ENCODE results near the gene CDK11A. TPM values are rescaled to one million over a fixed set of nuclear protein-coding genes. Genes with fewer than 3 reads are reported as not detected.
"Not testable (repeated sequence)": the region's sequence is repeated elsewhere in the genome, so short reads cannot be mapped to it uniquely, and the experiment has no call there.

Gene CDK11A
- total RNA-seq, 1 donor from 2014 or later: 16.7 TPM

DNA sequence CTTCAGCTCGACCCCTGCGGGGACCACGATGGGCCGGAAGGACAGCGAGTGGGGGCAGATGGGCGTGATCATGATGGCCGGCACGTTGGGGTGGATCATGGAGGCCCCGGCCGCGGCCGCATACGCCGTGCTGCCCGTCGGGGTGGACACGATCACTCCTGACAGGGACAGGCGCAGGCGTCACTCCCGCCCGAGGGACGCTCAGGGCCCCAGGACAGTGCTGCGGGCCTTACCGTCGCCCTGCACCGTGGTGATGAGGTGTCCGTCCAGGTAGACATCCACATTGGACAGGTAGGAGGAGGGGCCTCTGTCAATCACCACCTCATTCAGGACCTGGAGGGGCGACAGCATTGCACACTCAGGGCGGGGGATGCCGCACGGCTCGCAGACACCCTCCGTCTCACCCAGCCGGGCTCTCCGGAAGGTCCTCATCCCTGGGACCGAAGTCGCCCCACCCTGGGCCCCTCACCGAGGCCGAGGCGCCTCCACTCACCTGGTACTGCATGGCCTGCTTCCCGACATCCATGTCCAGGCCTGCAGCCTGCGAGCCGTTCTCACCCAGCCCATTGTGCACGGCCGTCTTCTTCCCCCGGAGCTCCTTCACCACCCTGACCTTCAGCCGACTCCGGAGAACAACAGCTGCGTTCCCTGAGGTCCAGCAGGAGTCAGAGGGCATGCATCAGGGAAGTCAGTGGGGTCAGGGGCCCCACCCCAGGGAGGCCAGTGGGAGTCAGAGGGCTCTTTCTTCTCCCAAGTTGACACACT lies 30.1 kb upstream of the CDK11A start:
- no peak overlapping the region for H3K27ac ChIP-seq (ENCODE audit: low read depth, low read length)

DNA sequence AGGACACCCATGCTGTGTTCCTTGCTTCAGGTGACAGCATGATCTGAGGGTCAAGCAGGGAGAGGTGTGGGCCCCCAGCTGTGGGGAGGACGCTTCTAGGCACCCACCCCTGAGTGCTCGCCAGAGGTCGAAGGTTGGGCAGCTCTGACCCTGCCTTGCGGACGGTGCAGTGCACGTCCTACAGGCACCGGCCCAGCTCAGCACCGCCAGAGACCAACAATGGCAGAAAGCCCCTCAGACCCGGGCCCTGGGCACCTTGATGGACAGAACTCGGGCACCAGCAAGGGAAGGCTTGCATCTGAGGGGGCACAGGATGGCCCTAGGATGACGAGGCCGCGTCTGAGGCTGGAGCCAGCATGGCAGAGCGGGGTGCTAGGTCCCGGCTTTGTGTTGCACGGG lies 29.4 kb upstream of the CDK11A start:
- H3K4me1 ChIP-seq (ENCODE audit: control insufficient read depth in 3 of 3, insufficient read depth in 3 of 3, low read length in 3 of 3): peaks cover 1 to 12% (median 9%) of the 10 kb centered on the region in 3 donors
- H3K27ac ChIP-seq (ENCODE audit: low read depth, low read length): no peak overlapping the region
- no peaks in the 10 kb centered on the region for H3K27me3 ChIP-seq (ENCODE audit: control insufficient read depth in 3 of 3, insufficient read depth in 3 of 3, low read length in 3 of 3)
- H3K9ac ChIP-seq (ENCODE audit: low read depth in 1 of 3, low read length in 3 of 3): no peak overlapping the region
- H3K4me3 ChIP-seq (ENCODE audit: low read length in 3 of 3): no peak overlapping the region
- H3K9me3 ChIP-seq (ENCODE audit: control insufficient read depth in 3 of 3, low read length in 3 of 3): no peaks in the 10 kb centered on the region
- peaks cover 35 to 39% (median 36%) of the 10 kb centered on the region in 3 donors for H3K36me3 ChIP-seq (ENCODE audit: control insufficient read depth in 3 of 3, insufficient read depth in 3 of 3, low read length in 3 of 3)

More for the DNA sequence above, 30.1 kb upstream of the CDK11A start:
- no peak overlapping the region for H3K9ac ChIP-seq (ENCODE audit: low read depth in 1 of 3, low read length in 3 of 3)
- H3K9me3 ChIP-seq (ENCODE audit: control insufficient read depth in 3 of 3, low read length in 3 of 3): no peaks in the 10 kb centered on the region
- H3K4me1 ChIP-seq (ENCODE audit: control insufficient read depth in 3 of 3, insufficient read depth in 3 of 3, low read length in 3 of 3): peaks cover 8 to 19% (median 15%) of the 10 kb centered on the region in 3 donors
- no peaks in the 10 kb centered on the region for H3K27me3 ChIP-seq (ENCODE audit: control insufficient read depth in 3 of 3, insufficient read depth in 3 of 3, low read length in 3 of 3)
- H3K4me3 ChIP-seq (ENCODE audit: low read length in 3 of 3): no peak overlapping the region
- peaks cover 36 to 39% (median 38%) of the 10 kb centered on the region in 3 donors for H3K36me3 ChIP-seq (ENCODE audit: control insufficient read depth in 3 of 3, insufficient read depth in 3 of 3, low read length in 3 of 3)

DNA sequence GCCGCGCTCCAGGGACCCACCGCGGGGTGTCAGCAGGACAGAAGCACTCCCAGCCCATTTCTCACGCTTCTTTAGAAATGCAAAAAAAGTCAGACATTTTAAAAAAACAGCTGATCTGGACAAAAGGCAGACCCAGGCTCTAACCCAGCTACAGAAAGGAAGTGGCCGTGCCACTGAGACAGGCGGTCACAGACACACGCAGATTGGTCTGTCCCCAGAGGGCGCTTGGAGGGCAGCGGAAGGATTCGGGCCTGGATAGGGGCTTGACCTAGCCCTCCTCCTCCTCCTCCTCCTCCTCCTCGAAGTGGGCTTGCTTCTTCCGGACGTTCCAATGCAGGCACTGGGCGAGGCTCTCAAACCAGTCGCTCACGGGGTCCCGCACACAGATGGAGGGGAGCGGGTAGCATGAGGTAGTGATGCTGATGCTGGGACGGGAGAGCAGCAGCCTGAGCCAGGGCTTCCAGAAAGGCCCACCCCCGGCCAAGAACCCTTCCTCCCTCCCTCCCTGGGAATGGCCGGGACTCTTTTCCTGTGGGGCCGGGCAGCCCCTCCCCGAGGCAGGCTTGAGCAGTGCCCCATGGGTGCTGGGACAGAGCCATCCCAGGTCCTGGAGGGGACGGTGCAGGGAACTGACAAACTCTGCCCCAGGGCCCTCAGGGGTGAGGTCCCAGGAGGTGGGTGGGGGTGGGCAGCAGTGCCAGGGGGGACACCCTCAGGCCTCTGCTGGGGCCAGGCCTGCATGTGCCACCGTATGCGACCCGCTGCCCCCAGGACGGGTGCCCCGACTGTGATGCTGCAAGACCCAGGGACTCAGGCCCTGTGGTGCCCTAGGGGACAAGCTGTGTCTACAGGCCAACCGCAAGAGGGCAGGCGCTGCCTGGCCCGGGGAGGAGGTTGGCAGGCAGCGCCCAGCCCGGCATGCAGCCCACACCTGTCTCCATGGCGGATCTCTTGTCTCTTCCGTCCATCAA lies 28.8 kb upstream of the CDK11A start:
- H3K36me3 ChIP-seq (ENCODE audit: control insufficient read depth in 3 of 3, insufficient read depth in 3 of 3, low read length in 3 of 3): peaks cover 33 to 35% (median 34%) of the 10 kb centered on the region in 3 donors
- H3K4me3 ChIP-seq (ENCODE audit: low read length in 3 of 3): no peak overlapping the region
- no peaks in the 10 kb centered on the region for H3K9me3 ChIP-seq (ENCODE audit: control insufficient read depth in 3 of 3, low read length in 3 of 3)
- H3K27me3 ChIP-seq (ENCODE audit: control insufficient read depth in 3 of 3, insufficient read depth in 3 of 3, low read length in 3 of 3): no peaks in the 10 kb centered on the region
- H3K4me1 ChIP-seq (ENCODE audit: control insufficient read depth in 3 of 3, insufficient read depth in 3 of 3, low read length in 3 of 3): peaks cover 0 to 6% (median 4%) of the 10 kb centered on the region in 3 donors
- H3K9ac ChIP-seq (ENCODE audit: low read depth in 1 of 3, low read length in 3 of 3): no peak overlapping the region
- no peak overlapping the region for H3K27ac ChIP-seq (ENCODE audit: low read depth, low read length)

DNA sequence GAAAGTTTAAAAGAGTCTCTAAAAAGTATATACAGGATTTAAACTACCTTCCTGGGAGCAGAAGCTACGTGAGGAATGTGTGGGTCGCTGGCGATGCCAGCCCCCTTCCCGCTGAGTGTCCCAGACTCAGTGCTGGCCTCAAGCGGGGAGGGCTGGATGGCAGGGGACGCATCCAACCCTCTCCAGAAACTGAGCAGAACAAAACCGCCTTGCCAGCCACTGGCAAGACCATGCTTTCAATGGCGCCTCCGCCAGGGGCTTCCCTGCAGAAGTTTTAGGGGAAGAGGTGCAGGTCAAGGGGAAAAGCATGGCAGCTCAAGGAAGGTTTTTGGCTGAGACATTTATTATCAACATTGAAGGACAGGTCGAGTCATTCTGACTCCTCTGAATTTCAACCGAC lies 28.0 kb upstream of the CDK11A start:
- Histone ChIP-seq H3K9me3 (ENCODE audit: control insufficient read depth in 3 of 3, low read length in 3 of 3) (no peaks in the 10 kb centered on the region), H3K27me3 (ENCODE audit: control insufficient read depth in 3 of 3, insufficient read depth in 3 of 3, low read length in 3 of 3) (no peaks in the 10 kb centered on the region), H3K4me1 (ENCODE audit: control insufficient read depth in 3 of 3, insufficient read depth in 3 of 3, low read length in 3 of 3) (peaks cover 0 to 5% (median 4%) of the 10 kb centered on the region in 3 donors), H3K4me3 (ENCODE audit: low read length in 3 of 3) (no peak overlapping the region), H3K9ac (ENCODE audit: low read depth in 1 of 3, low read length in 3 of 3) (no peak overlapping the region), H3K36me3 (ENCODE audit: control insufficient read depth in 3 of 3, insufficient read depth in 3 of 3, low read length in 3 of 3) (peaks cover 31 to 35% (median 31%) of the 10 kb centered on the region in 3 donors), H3K27ac (ENCODE audit: low read depth, low read length) (no peak overlapping the region)

DNA sequence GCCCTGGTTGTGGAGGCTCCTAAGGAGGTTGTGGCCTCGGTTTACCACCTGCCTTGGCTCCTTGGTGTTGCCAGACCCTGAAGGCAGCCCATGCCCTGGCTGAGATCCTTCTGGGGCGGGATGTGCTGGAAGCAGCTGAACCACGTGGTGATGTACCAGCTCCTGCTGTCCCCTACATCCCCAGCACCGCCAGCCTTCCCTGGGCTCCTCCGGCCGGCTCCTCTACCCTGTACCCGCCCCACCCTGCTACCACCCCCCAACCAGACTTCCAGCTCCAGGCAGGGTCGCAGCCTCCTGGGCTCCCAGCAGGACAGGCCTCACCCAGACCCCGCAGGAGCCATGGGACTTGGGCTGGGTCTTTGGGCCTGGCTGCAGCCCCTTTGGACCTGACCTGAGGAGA lies 25.8 kb upstream of the CDK11A start:
- H3K36me3 ChIP-seq (ENCODE audit: control insufficient read depth in 3 of 3, insufficient read depth in 3 of 3, low read length in 3 of 3): peaks cover 13 to 17% (median 15%) of the 10 kb centered on the region in 3 donors
- not testable (repeated sequence) for H3K27ac ChIP-seq (ENCODE audit: low read depth, low read length); H3K9me3 ChIP-seq (ENCODE audit: control insufficient read depth in 3 of 3, low read length in 3 of 3); H3K9ac ChIP-seq (ENCODE audit: low read depth in 1 of 3, low read length in 3 of 3); H3K27me3 ChIP-seq (ENCODE audit: control insufficient read depth in 3 of 3, insufficient read depth in 3 of 3, low read length in 3 of 3); H3K4me1 ChIP-seq (ENCODE audit: control insufficient read depth in 3 of 3, insufficient read depth in 3 of 3, low read length in 3 of 3); H3K4me3 ChIP-seq (ENCODE audit: low read length in 3 of 3)

DNA sequence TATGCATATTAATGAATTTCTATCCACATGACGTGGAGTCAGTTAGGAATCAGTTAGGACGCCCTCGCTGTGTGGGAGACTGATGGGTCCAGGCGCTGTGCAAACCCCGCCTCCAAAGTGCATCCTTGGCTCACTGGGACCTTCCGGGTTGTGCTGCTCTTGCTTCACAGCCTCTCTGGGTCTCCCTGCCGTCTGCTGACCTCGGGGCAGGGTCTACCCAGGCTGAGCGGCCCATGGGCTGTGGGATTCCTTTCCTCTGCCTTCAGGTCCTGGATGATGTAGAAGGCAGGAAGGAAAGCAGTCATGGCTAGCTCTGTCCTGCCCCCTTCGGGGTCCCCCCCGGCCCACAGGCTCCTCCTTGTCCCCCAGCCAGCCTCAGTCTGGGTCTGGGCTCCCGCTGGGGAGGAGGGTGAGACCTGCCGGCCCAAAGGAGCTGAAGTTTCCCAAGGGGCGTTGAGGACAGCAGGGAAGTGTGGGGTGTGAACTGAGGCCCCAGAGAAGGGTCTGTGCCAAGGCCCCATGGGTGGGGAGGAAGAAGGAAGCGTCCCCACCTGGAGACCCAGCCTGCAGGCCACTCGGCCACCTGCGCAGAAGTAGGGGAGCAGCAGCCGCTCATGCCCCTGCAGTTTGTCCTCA lies 24.6 kb upstream of the CDK11A start:
- H3K4me3 ChIP-seq (ENCODE audit: low read length in 3 of 3): no peak overlapping the region
- H3K36me3 ChIP-seq (ENCODE audit: control insufficient read depth in 3 of 3, insufficient read depth in 3 of 3, low read length in 3 of 3): peaks cover 5 to 7% (median 6%) of the 10 kb centered on the region in 3 donors
- H3K27me3 ChIP-seq (ENCODE audit: control insufficient read depth in 3 of 3, insufficient read depth in 3 of 3, low read length in 3 of 3): no peaks in the 10 kb centered on the region
- peaks cover 0 to 5% (median 4%) of the 10 kb centered on the region in 3 donors for H3K4me1 ChIP-seq (ENCODE audit: control insufficient read depth in 3 of 3, insufficient read depth in 3 of 3, low read length in 3 of 3)
- H3K9me3 ChIP-seq (ENCODE audit: control insufficient read depth in 3 of 3, low read length in 3 of 3): no peaks in the 10 kb centered on the region
- no peak overlapping the region for H3K9ac ChIP-seq (ENCODE audit: low read depth in 1 of 3, low read length in 3 of 3)
- no peak overlapping the region for H3K27ac ChIP-seq (ENCODE audit: low read depth, low read length)

DNA sequence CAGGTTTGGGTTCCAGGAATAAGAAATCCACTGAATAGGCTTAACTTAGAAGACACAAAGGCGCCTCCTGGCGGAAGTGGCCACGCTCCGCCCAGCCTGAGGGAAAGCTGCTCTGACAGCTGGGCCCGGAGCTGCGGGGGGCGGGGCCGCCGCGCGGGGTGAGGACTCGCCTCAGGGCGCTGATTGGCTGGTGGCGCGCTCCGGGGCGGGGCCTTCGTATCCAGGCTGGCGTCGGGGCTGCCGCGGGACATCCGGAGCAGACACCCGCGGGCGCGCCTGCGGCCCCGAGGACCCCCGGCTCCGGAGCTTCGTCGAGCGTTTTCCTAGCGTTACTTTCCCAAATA lies 22.4 kb upstream of the CDK11A start:
- not testable (repeated sequence) for H3K27me3 ChIP-seq (ENCODE audit: control insufficient read depth in 3 of 3, insufficient read depth in 3 of 3, low read length in 3 of 3); H3K4me1 ChIP-seq (ENCODE audit: control insufficient read depth in 3 of 3, insufficient read depth in 3 of 3, low read length in 3 of 3); H3K9me3 ChIP-seq (ENCODE audit: control insufficient read depth in 3 of 3, low read length in 3 of 3); H3K36me3 ChIP-seq (ENCODE audit: control insufficient read depth in 3 of 3, insufficient read depth in 3 of 3, low read length in 3 of 3)
- peak overlapping the region in 2 of 3 donors; percentile 45 to 73 for H3K9ac ChIP-seq (ENCODE audit: low read depth in 1 of 3, low read length in 3 of 3)
- H3K4me3 ChIP-seq (ENCODE audit: low read length in 3 of 3): peak overlapping the region in 1 of 3 donors; percentile 59
- peak overlapping the region; percentile 88 for H3K27ac ChIP-seq (ENCODE audit: low read depth, low read length)

DNA sequence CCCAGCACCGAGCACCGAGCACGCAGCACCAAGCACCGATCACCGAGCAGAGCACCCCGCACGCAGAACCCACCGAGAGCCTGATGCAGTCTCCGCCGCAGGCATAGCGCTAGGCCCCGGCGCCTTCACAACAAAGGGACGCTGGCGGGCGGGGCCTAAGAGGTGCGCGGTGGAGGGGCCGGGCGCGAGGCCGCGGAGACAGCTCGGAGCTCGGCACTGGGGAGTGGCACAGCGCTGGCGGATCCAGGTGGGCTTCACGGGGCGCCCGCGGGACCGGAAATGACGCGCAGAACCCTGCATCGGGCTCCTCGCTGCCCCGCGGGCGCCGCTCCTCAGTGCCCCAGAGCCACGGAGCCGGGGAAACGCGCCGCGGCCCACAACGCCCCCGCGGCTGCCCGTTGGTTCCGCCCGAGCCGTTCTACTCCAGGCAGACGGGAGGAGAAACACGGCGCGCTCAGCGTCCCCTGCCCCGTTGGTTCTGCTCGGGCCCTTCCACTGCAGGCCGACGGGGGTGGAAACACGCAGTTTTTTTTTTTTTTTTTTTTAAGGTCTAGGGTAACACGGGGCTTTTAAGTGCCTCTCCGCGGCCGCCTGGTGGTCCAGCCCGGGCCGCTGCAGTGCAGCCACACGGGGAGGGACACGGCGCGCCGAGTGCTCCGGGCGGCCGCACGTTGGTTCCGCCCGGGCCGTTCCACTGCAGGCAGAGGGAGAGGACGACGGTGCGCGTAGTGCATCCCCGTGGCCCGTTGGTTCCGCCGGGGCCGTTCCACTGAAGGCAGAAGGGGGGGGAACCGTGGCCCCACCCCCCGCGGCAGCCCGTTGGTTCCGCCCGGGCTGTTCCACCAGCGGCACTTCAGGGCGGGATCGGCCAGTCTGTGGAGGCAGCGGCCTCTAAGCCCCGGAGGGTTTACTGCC lies 21.8 kb upstream of the CDK11A start:
- peak overlapping the region in 2 of 3 donors; percentile 65 to 73 for H3K9ac ChIP-seq (ENCODE audit: low read depth in 1 of 3, low read length in 3 of 3)
- not testable (repeated sequence) for H3K27me3 ChIP-seq (ENCODE audit: control insufficient read depth in 3 of 3, insufficient read depth in 3 of 3, low read length in 3 of 3); H3K9me3 ChIP-seq (ENCODE audit: control insufficient read depth in 3 of 3, low read length in 3 of 3); H3K36me3 ChIP-seq (ENCODE audit: control insufficient read depth in 3 of 3, insufficient read depth in 3 of 3, low read length in 3 of 3); H3K4me1 ChIP-seq (ENCODE audit: control insufficient read depth in 3 of 3, insufficient read depth in 3 of 3, low read length in 3 of 3)
- H3K27ac ChIP-seq (ENCODE audit: low read depth, low read length): peak overlapping the region; percentile 88
- H3K4me3 ChIP-seq (ENCODE audit: low read length in 3 of 3): peak overlapping the region in 2 of 3 donors; percentile 59 to 60

DNA sequence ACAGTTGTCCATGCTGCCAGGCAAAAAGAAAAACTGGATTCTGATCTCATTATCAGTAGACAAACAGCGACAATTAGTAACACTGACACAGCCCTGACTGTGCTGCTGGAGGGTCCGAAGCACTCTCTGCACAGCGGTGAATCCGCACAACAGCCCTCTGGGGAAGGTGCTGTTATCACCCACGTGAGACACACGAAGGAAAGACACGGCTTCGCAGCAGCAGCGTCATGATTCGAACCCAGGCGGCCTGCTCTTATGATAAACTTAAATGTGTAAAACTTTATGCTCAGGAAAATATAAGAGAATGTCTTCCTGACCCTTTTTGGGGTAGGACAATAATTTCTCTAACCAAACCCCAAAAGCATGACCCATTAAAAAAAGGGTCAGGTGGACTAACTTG lies 18.4 kb upstream of the CDK11A start:
- not testable (repeated sequence) for H3K9ac ChIP-seq (ENCODE audit: low read depth in 1 of 3, low read length in 3 of 3); H3K9me3 ChIP-seq (ENCODE audit: control insufficient read depth in 3 of 3, low read length in 3 of 3); H3K4me1 ChIP-seq (ENCODE audit: control insufficient read depth in 3 of 3, insufficient read depth in 3 of 3, low read length in 3 of 3); H3K27ac ChIP-seq (ENCODE audit: low read depth, low read length); H3K4me3 ChIP-seq (ENCODE audit: low read length in 3 of 3); H3K36me3 ChIP-seq (ENCODE audit: control insufficient read depth in 3 of 3, insufficient read depth in 3 of 3, low read length in 3 of 3); H3K27me3 ChIP-seq (ENCODE audit: control insufficient read depth in 3 of 3, insufficient read depth in 3 of 3, low read length in 3 of 3)
